ENCODE data around the gene GLI1.
"Not testable (repeated sequence)": the region's sequence is repeated elsewhere in the genome, so short reads cannot be mapped to it uniquely, and the experiment has no call there.

The GLI1 gene

GRCh38 chr12:57441846-57442427, 17.6 kb upstream of the GLI1 start:
- DNase-seq = no peak

DNA sequence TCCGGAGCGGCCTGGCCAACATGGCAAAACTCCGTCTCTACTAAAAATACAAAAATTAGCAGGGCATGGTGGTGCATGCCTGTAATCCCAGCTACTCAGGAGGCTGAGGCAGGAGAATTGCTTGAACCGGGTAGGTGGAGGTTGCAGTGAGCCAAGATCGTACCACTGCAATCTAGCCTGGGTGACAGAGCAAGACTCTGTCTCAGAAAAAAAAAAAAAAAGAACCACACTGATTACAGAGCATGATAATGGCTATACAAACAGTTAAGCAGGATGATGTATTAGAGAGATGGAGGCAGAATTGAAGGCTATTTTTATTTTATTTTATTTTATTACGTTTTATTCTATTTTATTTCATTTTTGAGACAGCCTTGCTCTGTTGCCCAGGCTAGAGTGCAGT, 15.2 kb upstream of the GLI1 start:
- DNase-seq = not testable (repeated sequence)

DNA sequence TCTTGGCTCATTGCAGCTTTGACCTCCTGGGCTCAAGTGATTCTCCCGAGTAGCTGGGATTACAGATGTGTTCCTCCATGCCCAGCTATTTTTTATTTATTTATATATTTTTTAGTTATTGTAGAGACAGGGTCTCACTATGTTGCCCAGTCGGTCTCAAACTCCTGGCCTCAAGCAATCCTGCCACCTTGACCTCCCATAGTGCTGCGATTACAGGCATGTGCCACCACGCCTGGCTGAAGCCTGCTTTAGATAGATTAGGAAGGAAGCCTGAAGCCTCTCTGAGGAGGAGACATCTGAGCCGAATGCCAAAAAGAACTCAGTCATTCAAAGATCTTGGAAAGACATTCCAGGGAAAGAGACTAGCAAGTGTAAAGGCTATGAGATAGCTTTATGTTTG, 14.8 kb upstream of the GLI1 start:
- no peak for DNase-seq

DNA sequence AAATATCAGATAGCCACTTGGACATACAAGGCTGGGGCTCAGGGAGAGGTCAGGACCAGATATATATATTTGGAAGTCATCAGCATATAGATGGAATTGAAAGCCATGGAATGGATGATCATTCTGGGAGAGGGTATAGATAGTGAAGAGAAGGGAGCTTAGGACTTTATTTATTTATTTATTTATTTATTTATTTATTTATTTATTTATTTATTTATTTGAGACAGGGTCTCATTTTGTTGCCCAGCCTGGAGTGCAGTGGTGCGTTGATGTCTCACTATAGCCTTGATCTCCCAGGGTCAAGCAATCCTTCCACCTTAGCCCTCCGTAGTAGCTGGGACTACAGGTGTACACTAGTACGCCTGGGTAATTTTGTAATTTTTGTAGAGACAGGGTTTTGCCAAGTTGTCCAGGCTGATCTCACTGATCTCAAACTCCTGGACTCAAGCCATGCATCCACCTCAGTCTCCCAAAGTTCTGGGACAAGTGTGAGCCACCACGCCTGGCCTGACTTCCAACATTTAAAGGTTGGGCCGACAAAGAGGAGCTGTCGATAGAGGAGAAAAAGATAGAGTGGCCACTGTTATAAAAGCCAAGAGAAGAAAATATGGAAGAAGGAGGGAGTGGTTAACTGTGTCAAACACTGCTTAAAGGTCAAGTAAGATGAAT, 13.2 kb upstream of the GLI1 start:
- DNase-seq = no peak

- DNase-seq = no peak
Observed at GRCh38 chr12:57448669-57449068, 10.9 kb upstream of the GLI1 start.

GRCh38 chr12:57449375-57449774, 10.2 kb upstream of the GLI1 start:
- no peak for DNase-seq

- DNase-seq = no peak
Observed at GRCh38 chr12:57450057-57450456, 9.5 kb upstream of the GLI1 start.

GRCh38 chr12:57451233-57451778, 8.3 kb upstream of the GLI1 start:
- DNase-seq = no peak

DNA sequence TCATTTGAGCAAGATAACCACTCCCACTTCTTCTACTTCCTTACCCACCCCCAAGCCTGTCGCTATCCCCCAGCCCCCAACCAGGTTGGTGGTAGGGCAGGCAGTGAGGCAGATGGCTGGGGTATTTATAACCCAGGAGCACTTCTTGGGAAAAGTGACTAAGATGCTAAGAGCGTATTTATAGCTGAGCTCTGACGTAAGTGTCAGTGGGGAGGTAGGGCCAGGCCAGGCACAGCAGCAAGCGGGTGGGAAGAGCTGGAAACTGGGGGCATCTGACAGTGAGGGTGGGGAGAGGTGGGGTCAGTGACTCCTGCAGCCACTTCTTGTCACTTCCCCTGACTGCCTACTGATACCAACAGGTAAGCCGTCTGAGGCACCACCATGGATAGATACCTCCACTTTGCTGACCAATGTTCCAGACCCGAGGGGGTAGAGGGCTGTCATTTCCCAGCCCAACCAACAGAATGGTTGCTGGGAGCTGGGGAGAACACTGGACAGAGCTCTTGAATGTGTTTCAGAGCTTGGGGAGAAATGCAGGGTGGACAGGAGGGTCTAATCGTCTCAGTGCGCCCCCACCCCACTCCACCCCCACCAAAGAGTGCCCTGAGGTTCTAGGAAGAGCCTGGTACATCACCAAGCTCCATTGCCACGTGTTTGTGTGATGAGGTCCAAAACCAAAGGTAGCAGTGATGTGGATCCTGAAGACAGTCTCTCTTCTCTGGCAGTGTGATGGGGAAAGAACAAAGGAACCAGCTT, 7.2 kb upstream of the GLI1 start:
- no peak for DNase-seq

DNA sequence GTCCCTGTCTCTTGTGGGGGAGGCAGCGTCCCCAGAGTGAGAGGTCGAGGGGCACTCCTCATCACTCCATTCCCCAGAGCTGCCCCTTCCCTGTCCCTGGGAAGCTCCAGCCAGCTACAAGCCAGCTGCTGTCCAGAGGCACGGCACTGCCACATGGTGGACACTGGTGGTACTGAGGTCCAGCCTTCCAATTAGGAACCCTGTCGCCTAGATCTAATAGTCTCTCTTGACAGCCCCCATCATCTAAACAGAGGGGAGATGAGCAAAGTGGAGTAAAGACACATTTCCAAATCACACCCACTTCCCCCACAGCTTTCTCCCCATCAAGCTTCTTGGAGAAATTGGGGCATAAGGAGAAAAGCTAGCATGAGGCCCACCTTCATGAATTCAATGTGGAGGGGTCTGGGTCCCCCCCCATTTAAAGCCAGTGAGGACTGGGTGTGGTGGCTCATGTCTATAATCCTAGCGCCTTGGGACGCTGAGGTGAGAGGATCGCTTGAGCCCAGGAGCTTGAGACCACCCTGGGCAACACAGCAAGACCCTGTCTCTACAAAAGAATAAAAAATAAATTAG, 6.6 kb upstream of the GLI1 start:
- DNase-seq = peak; percentile 39

GRCh38 chr12:57454213-57454565, 5.4 kb upstream of the GLI1 start:
- DNase-seq = no peak

DNA sequence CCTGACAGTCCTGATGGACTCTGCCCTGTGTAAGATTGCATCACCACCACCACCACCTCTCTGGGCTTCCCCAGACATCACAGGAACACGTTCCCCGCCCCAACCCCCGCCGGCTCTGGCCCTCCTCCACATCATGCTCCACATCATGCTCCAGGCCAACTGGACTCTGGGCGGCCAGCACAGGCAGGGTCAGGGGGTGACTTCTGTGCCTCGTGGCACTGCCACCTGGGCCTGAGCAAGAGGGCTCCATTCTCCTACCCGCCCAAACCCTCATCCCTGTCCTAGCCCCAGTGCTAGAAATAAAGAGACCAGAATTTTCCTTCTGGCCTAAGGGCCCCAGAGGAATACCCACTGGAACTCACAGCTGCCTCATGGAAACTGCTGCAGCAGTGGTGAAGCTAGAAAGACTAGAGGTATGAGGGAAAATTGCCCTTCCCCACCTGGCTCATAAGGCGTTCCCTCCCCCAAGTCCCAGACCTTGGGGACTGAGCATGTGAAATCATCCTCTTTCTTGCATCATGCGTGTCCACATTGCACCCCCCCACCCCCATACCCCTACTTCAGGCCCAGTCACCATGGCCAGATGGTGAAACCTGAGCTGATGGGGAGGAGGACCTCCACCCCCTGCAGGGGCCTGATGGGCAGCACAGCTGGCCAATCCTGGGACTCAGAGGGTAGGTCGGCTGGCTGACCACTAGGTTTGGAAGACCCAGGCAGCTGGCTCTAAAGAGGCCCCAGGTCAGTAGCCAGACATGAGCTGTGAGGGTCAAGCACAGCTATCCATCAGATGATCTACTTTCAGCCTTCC, 4.8 kb upstream of the GLI1 start, which contains the start of gene INHBE:
INHBE (plus strand) TSS at position 742 of the 808 bp plus-strand sequence. CDS start 230 bp downstream, outside the sequence.
- DNase-seq = no peak

- DNase-seq = no peak
Observed at GRCh38 chr12:57455374-57456144, 4.0 kb upstream of the GLI1 start.

GRCh38 chr12:57456145-57456700, 3.4 kb upstream of the GLI1 start:
- DNase-seq = peak; percentile 6

- no peak for DNase-seq
Observed at GRCh38 chr12:57456737-57457490, 2.7 kb upstream of the GLI1 start.

GRCh38 chr12:57458665-57459054, 925 bp upstream of the GLI1 start:
- no peak for DNase-seq

DNA sequence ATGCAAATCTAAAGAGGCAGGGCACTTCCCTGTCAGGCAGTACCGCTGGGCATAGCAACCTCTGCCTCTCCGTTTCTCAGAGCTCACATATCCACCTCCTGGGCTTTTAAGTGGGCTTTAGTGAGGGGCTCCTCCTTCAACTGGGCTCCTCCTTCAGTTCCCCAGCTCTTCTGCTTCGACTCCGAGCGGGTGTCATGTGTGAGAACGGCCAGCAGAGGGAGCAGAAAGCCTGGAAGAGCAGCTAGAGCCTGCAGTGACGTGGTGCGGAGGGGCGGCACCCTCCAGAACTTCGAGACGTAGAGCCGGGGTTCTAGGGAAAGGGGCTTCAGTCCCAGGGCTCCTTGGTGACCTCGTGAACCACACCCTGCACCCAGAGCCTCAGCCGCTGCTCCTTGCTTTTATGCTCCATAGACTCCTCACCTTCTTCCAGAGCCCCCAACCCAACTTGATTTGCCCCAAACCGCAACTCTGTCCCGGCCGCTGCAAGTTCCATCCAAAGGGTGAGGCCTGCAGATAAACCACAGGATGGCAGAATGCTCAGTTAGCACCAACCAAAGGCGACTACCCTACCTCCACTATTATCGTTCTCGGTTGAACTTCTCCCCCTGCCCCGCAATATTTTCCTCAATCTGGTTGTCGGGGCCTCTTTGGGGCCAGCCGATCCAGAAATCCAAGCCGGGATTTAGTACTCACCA, 383 bp upstream of the GLI1 start:
- peak; percentile 85 for DNase-seq

- DNase-seq = no peak
Observed at GRCh38 chr12:57460468-57460784, 841 bp downstream of the GLI1 start.

GRCh38 chr12:57460841-57461275, 1.3 kb downstream of the GLI1 start:
- DNase-seq = no peak

- DNase-seq = no peak
Observed at GRCh38 chr12:57461276-57461916, 1.8 kb downstream of the GLI1 start.

All from NCI-H1105 treated with DMSO at 0.1 percent for 48 hours (cell line).